Lower leg skin (tissue), 3 donors: ENCODE results near the gene POTEJ.
"Not testable (repeated sequence)": the region's sequence is repeated elsewhere in the genome, so short reads cannot be mapped to it uniquely, and the experiment has no call there.

Experiments
- POLR2A ChIP-seq, 2 donors: fragments of 450-650 bp; IDR thresholded peaks; one replicate each; pipeline ENCODE4 v1.6.1; 2016 to 2017; ENCODE audit warnings: antibody characterized with exemption in 2 of 2, mild to moderate bottlenecking in 1 of 2, moderate library complexity in 1 of 2
- TF ChIP-seq, protein P1 (sequence below), 3 donors: fragments of 450-650 bp; IDR thresholded peaks; one replicate each; pipeline ENCODE4 v1.5.1; 2016; ENCODE audit warnings: antibody characterized with exemption in 3 of 3, mild to moderate bottlenecking in 3 of 3, moderate library complexity in 2 of 3

DNA sequence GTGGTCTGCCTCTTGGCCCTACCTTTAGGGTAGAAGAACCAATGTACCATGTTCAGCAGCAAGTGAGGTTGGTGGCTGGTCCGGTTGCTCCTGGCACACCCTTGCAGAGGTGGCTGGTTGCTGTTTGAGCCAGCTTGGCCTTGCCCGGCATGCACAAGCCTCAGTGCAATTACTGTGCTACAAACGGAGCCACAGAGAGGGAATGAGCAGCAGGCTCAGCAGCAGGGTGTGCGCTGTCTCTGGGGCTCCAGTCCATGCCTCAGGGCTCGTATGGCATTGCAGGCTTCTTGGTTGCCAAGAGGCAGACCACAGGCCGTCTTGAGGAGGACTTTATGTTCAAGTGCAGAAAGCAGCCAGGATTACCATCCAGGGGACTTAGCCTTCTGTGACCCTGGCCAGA, 53.3 kb downstream of the POTEJ start:
- TF ChIP-seq, protein P1, sequence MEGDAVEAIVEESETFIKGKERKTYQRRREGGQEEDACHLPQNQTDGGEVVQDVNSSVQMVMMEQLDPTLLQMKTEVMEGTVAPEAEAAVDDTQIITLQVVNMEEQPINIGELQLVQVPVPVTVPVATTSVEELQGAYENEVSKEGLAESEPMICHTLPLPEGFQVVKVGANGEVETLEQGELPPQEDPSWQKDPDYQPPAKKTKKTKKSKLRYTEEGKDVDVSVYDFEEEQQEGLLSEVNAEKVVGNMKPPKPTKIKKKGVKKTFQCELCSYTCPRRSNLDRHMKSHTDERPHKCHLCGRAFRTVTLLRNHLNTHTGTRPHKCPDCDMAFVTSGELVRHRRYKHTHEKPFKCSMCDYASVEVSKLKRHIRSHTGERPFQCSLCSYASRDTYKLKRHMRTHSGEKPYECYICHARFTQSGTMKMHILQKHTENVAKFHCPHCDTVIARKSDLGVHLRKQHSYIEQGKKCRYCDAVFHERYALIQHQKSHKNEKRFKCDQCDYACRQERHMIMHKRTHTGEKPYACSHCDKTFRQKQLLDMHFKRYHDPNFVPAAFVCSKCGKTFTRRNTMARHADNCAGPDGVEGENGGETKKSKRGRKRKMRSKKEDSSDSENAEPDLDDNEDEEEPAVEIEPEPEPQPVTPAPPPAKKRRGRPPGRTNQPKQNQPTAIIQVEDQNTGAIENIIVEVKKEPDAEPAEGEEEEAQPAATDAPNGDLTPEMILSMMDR (IDR thresholded peaks at IDR 0.05): not testable (repeated sequence)
- not testable (repeated sequence) for TF ChIP-seq POLR2A (IDR thresholded peaks at IDR 0.05)
